T47D (cell line): Measurements from ENCODE around the gene MRPL57.
"Not testable (repeated sequence)": the region's sequence is repeated elsewhere in the genome, so short reads cannot be mapped to it uniquely, and the experiment has no call there.

ENCODE experiments used
- DNase-seq, 2 experiments: peaks; one replicate each; pipeline versions ENCODE4 v3.0.0 to v3.0.0-alpha.2; 2011 to 2012; ENCODE audit warnings: low read depth in 1 of 2, low spot score in 1 of 2
- JUND ChIP-seq: IDR thresholded peaks from 2 replicates; pipeline ENCODE4 v1.6.1; 2012; ENCODE audit warnings: low read depth
- in situ Hi-C: cut with HindIII; loops from 2 replicates; pipeline ENCODE4 v1.10.0; 2016; ENCODE audit warnings: low sequenced_read_pairs, low pct_unique_long_range_greater_than_20kb

The MRPL57 gene

DNA sequence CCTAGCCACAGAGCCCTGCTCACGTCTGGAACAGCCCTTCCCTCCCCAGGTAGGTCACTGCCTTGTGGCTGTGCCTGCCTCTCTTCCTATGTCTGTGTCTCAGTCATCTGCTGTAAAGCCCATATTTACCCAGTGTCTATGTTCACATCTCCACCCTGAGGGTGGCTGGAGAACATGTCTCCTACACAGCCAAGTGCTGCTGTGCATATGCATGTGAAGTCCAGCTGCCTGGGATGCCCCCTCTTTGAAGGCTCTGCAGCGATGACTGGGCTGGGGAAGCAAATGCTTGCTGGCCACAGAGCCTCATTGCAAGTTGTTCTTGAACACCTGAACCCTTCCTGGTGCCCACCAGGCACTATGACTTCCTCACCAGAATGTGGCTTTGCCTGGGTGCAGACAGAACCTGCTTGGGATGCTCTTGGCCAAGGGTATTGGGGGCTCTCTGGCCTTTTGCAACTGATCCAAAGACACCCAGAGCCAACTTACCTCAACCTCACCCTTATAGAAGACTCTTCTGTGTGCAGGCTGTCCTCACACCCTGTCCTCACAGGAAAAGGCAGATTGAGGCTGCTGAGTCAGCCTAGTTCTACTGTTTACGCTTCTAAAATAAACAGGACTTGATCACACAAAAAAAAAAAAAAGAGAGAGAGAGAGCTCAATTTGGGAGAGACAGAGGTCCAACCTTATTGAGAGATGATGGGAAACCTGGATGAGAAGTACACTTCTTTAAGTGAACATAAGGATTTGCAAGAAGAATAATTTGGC lies 26.5 kb downstream of the MRPL57 start:
- TF ChIP-seq JUND: no peak
- in situ Hi-C loops: no loop called here
- peak in 1 of 2 experiments; percentile 19 for DNase-seq

DNA sequence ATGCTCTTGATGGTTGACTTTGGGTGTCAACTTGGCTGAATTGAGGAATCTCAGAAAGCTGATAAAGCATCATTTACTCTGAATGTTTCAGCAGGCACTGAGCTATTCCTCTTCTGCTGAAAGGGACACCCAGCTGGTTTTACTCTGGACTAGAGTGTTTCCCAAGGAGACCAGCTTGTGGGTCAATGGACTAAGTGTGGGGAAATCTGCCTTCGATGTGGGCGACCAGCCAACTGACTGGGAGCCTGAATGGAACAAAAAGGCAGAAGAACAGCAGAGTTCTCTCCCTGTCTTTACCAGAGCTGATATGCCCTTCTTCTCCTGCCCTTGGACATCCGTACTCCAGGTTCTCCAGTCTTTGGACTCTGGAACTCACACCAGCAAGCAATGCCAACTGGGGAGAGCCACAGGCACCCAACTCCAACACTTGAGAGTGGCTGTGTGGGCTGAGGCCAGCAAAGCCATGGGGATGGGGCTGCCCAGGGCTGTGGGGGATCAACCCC lies 32.2 kb downstream of the MRPL57 start:
- in situ Hi-C loops: no loop called here

GRCh38 chr13:21212138-21212775 lies 35.8 kb downstream of the MRPL57 start:
- in situ Hi-C loops: no loop called here
- DNase-seq: peak in 1 of 2 experiments; percentile 13
- no peak for TF ChIP-seq JUND

More for the DNA sequence above, 32.2 kb downstream of the MRPL57 start:
- TF ChIP-seq JUND: no peak
- DNase-seq: no peak

DNA sequence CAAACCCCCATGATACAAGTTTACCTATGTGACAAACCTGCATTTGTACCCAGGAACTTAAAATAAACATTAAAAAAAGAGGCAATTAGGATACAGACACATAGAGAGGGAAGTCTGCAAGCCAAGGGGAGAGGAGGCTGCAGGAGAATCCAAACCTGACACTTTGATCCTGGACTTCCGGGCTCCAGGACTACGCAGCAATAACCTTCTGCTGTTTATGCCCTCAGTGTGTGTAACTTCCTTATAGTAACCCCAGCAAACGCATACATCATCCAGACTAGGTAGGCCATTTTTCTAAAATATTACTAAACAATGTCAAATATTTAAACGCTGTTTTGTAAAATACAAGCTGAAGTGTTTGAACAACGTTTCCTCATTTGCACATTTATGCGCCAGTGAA lies 39.0 kb downstream of the MRPL57 start:
- DNase-seq, in situ Hi-C loops: not testable (repeated sequence)

DNA sequence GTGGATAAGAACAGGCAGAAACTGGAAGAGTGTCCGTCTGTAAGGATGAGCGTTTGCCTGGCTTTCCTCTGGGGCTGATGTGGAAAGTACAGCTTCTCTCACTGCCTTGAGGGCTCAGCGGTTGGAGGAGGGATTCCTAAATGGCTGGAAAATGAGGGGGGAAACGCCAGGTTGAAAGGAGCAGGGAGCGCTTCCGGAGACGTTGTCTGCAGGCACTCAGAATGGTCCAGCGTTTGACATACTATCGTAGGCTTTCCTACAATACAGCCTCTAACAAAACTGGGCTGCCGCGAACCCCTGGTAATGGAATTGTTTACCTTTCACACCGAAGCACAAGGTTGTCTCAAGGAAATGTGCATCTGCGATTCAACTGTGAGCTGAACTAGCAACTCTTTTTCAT lies 39.9 kb downstream of the MRPL57 start:
- in situ Hi-C loops: no loop called here
- DNase-seq: no peak
- TF ChIP-seq JUND: no peak

DNA sequence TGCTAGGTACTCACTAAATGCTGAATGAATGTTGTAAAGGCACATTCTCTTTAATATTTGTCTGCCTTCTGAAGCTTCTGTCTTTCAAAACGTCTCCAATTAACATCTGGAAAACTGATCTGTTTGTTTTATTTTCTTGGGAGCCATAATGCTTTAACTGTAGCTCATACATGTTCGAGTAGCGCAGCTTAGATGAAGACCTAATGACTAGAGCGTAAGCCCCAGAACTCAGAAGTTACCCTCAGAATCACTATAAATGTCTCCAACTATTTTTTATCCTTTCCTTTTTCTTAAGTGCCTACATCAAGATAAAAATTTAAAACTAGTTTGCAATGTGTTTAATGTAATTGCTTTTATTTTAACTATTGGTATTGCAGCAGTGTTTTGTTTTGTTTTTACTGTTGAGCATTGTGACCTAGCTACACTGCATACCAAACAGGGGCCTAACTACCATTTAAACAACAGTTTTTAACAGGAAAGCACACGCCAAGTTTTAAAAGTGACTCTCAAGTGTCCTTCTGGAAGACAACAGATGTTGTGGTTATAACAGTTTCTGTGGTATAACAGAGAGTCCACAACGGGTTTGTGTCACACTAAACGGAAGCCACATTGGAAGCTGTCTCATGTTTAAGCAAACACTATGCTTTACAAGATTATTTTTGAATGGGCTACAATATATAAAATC lies 42.0 kb downstream of the MRPL57 start:
- in situ Hi-C loops: no loop called here
- no peak for DNase-seq
- no peak for TF ChIP-seq JUND

- DNase-seq: no peak
- in situ Hi-C loops: no loop called here
- no peak for TF ChIP-seq JUND
These were observed 42.6 kb downstream of the MRPL57 start for GRCh38 chr13:21219036-21219381.

DNA sequence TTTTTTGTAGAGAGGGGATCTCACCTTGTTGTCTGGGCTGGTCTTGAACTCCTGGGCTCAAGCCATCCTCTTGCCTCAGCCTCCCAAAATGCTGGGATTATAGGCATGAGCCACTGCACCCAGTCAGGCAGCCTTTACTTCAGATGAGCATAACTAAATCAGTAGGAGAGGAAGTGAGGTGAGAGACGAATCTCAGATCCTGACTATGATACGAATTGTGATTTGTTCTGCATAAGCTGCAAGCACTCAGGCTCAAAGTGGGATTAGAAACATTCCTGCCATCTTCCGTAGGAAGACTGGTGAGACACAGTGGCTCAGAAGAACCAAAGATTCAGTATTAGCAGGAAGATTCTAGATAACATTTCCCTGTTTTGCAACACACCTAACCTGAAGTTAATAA lies 43.3 kb downstream of the MRPL57 start:
- in situ Hi-C loops: not testable (repeated sequence)

GRCh38 chr13:21221268-21221667 lies 44.8 kb downstream of the MRPL57 start:
- TF ChIP-seq JUND: no peak
- in situ Hi-C loops: no loop called here
- DNase-seq: no peak

More for the DNA sequence above, 43.3 kb downstream of the MRPL57 start:
- not testable (repeated sequence) for DNase-seq

GRCh38 chr13:21225082-21225481 lies 48.6 kb downstream of the MRPL57 start:
- in situ Hi-C loops: no loop called here
- no peak for TF ChIP-seq JUND
- DNase-seq: no peak

GRCh38 chr13:21225841-21226581 lies 49.6 kb downstream of the MRPL57 start:
- no peak for TF ChIP-seq JUND
- in situ Hi-C loops: no loop called here
- DNase-seq: no peak

DNA sequence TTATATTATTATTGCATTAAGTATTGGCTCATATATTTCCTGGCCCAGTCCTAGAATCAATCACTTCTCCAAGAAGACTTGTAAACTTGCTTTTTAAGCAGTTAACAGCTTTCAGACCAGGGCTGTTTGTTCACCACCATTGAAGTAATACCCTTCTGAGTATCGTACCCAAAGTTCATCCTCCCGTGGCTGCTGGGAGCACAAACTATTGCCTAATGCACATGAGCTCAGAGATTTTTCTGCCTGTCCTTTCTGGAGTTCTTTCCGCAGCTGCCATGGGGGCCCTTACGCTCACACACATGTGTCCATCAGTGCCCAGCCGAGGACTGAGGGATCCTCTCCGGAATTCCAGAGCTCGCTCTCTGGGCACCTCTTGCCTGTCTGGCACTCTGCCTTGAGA lies 51.5 kb downstream of the MRPL57 start:
- no peak for TF ChIP-seq JUND
- no peak for DNase-seq
- in situ Hi-C loops: no loop called here
